Right lobe of liver (tissue), 4 donors: ENCODE measurements around the gene DIABLO.

Experiments
- CTCF ChIP-seq, 4 donors: fragments of 200-600 bp in 3 of 4; fragments of 450-650 bp in 1 of 4; IDR thresholded peaks; one replicate each; pipeline versions ENCODE4 v1.5.1 to v1.8.0; 2016 to 2022; ENCODE audit warnings: antibody characterized with exemption in 4 of 4, mild to moderate bottlenecking in 2 of 4
- POLR2A ChIP-seq: fragments of 450-650 bp; IDR thresholded peaks from one replicate; pipeline ENCODE4 v1.6.1; 2017; ENCODE audit warnings: antibody characterized with exemption, mild to moderate bottlenecking
- donor health status: DM: no; HTN: no; CAD: no.
- donor health status: DM: no; HTN: no; CAD: no.
- donor health status: DM: no; HTN: yes; CAD: no.

GRCh38 chr12:122183588-122183940, 42.3 kb downstream of the DIABLO start:
- TF ChIP-seq POLR2A = no peak
- TF ChIP-seq CTCF (IDR thresholded peaks at IDR 0.05) = no peak
